K562 (cell line): ENCODE results near the gene LLGL1. TPM values are rescaled to one million over a fixed set of nuclear protein-coding genes. Genes with fewer than 3 reads are reported as not detected.

ENCODE experiments used
- ATAC-seq: fragments of 200-7000 bp; cut with Tn5 transposase; 3 replicates; pipeline ENCODE4 v1.9.1; 2020; ENCODE audit warnings: moderate library complexity
- BruUV-seq: library from RNA; stranded (reverse); fragments of 400-500 nt; replicated peaks from 2 replicates; lab custom pipeline; 2021; lab: Mats Ljungman, UMichigan
- CTCF ChIA-PET: fragments of 300-600 bp; formaldehyde crosslinking; extraction: SDS; loops from one replicate; lab custom pipeline; 2021; ENCODE audit warnings: low intra/inter-chr PET ratio; lab: Yijun Ruan, JAX
- POLR2A ChIA-PET: fragments of 300-600, 350-650 bp; sonication (Branson Sonifier 250); formaldehyde crosslinking; extraction: SDS; loops from one replicate; lab custom pipeline; 2021; ENCODE audit warnings: antibody characterized with exemption, inconsistent platforms; lab: Yijun Ruan, JAX
- DNase-seq, 4 experiments: peaks; one replicate each; pipeline versions ENCODE4 v3.0.0 to v3.0.0-alpha.2; 2011 to 2018; ENCODE audit warnings: low spot score in 3 of 4, mixed read lengths in 3 of 4; ENCODE audit errors: extremely low read depth in 1 of 4
- FAIRE-seq: peaks from 2 replicates; lab custom pipeline; 2011; peaks lifted over from hg19 to GRCh38; lab: Jason Lieb, UNC
- H2AFZ ChIP-seq: 2 replicates; pipeline ENCODE4 v1.6.0; 2011; ENCODE audit warnings: low read depth, low read length, control low read depth, inconsistent platforms
- H3K27ac ChIP-seq: fragments of 200-600 bp; 3 replicates; pipeline ENCODE4 v1.8.0; 2011; ENCODE audit warnings: low read depth, mild to moderate bottlenecking, control low read depth, inconsistent platforms, low read length, moderate library complexity, mixed read lengths; ENCODE audit errors: extremely low read depth
- H3K27me3 ChIP-seq, 2 experiments: fragments of 300-600 bp in 1 of 2; 2 replicates in 1 of 2; 3 replicates in 1 of 2; pipeline versions ENCODE4 v1.6.0 to v1.8.0; 2011; ENCODE audit warnings: inconsistent platforms in 2 of 2, low read length in 2 of 2, mild to moderate bottlenecking in 1 of 2, mixed read lengths in 1 of 2, moderate library complexity in 1 of 2; ENCODE audit not compliant: control insufficient read depth in 2 of 2, insufficient read depth in 2 of 2
- H3K36me3 ChIP-seq: fragments of 300-600 bp; 3 replicates; pipeline ENCODE4 v1.8.0; 2011; ENCODE audit warnings: mild to moderate bottlenecking, low read length, inconsistent platforms; ENCODE audit not compliant: control insufficient read depth, insufficient read depth
- H3K4me1 ChIP-seq, 2 experiments: fragments of 200-600 bp in 1 of 2; replicated peaks in 1 of 2; 2 replicates in 1 of 2; 3 replicates in 1 of 2; pipeline versions ENCODE4 v1.5.1 to v1.8.0; 2011; ENCODE audit warnings: inconsistent platforms in 2 of 2, low read length in 2 of 2, mild to moderate bottlenecking in 1 of 2, mixed read lengths in 1 of 2, moderate library complexity in 1 of 2; ENCODE audit not compliant: control insufficient read depth in 2 of 2, insufficient read depth in 2 of 2
- H3K4me2 ChIP-seq: 2 replicates; pipeline ENCODE4 v1.6.1; 2011; ENCODE audit warnings: low read length, control low read depth, inconsistent platforms, mixed read lengths; ENCODE audit not compliant: insufficient read depth
- H3K4me3 ChIP-seq: fragments of 200-600 bp; sonication (generic), shearing (Covaris generic); 2 replicates; pipeline ENCODE4 v1.5.1; 2016; ENCODE audit warnings: control low read depth, inconsistent platforms
- H3K79me2 ChIP-seq: fragments of 200-600 bp; 3 replicates; pipeline ENCODE4 v1.8.0; 2011; ENCODE audit warnings: low read length, inconsistent platforms; ENCODE audit not compliant: control insufficient read depth, insufficient read depth
- H3K9ac ChIP-seq, 2 experiments: 2 replicates each; pipeline versions ENCODE4 v1.6.0 to v1.6.1; 2011; ENCODE audit warnings: low read depth in 2 of 2, low read length in 2 of 2, control low read depth in 1 of 2, inconsistent platforms in 1 of 2, mild to moderate bottlenecking in 1 of 2, mixed read lengths in 1 of 2; ENCODE audit not compliant: insufficient read depth in 1 of 2
- H3K9me1 ChIP-seq: one replicate; pipeline ENCODE4 v1.6.0; 2011; ENCODE audit warnings: inconsistent platforms, mild to moderate bottlenecking, low read length, moderate library complexity; ENCODE audit not compliant: control insufficient read depth, insufficient read depth
- H3K9me3 ChIP-seq: replicated peaks from 2 replicates; pipeline ENCODE4 v1.5.1; 2011; ENCODE audit warnings: low read depth, low read length, inconsistent platforms; ENCODE audit not compliant: control insufficient read depth, insufficient read depth
- H4K20me1 ChIP-seq: replicated peaks from 2 replicates; pipeline ENCODE4 v1.6.1; 2011; ENCODE audit warnings: low read length, inconsistent platforms, mixed read lengths; ENCODE audit not compliant: control insufficient read depth, insufficient read depth
- MCM5 ChIP-seq: fragments of 450-650 bp; IDR thresholded peaks from 2 replicates; pipeline ENCODE4 v1.6.1; 2016; ENCODE audit warnings: low read depth
- MLX ChIP-seq, 2 experiments: fragments of 450-650 bp in 1 of 2; sonication (generic) in 1 of 2; formaldehyde crosslinking; conservative IDR thresholded peaks; 2 replicates each; pipeline versions ENCODE4 v1.4.0 to v1.8.1; 2020 to 2022; ENCODE audit warnings: mild to moderate bottlenecking in 1 of 2, missing genetic modification reagents in 1 of 2
- POLR2G ChIP-seq: fragments of 200-400 bp; formaldehyde crosslinking; IDR thresholded peaks from 2 replicates; pipeline ENCODE4 v1.6.1; 2017; ENCODE audit warnings: low read depth, mild to moderate bottlenecking, antibody characterized with exemption, low read length, moderate library complexity
- RBFOX2 ChIP-seq: fragments of 200-400 bp; formaldehyde crosslinking; IDR thresholded peaks from 2 replicates; pipeline ENCODE4 v1.6.1; 2017; ENCODE audit warnings: low read depth, mild to moderate bottlenecking, low read length, moderate library complexity
- SRSF3 ChIP-seq: fragments of 200-400 bp; formaldehyde crosslinking; IDR thresholded peaks from 2 replicates; pipeline ENCODE4 v1.6.1; 2016; ENCODE audit warnings: mild to moderate bottlenecking, low read length, moderate library complexity; ENCODE audit not compliant: insufficient read depth
- WGBS: fragments of 100-300 bp; shearing (Covaris generic); methylation state at CpG from one replicate; pipeline ENCODE4 v1.1.6; 2016; ENCODE audit warnings: low coverage, mixed read lengths; ENCODE audit not compliant: insufficient coverage; ENCODE audit errors: missing lambda C conversion rate; 5-methylcytosine and 5-hydroxymethylcytosine counted together
- in situ Hi-C: fragments of 300-500 bp; cut with MboI; formaldehyde crosslinking; loops from 4 replicates; pipeline ENCODE4 v1.15.0; 2018; ENCODE audit warnings: inconsistent platforms, mixed read lengths
- intact Hi-C: fragments of 100-400 bp; cut with micrococcal nuclease; formaldehyde crosslinking; loops from 2 replicates; pipeline ENCODE4 v1.14.2; 2022
- polyA plus RNA-seq, 8 experiments: library from polyadenylated mRNA; depleted of rRNA in 4 of 8; stranded (reverse) in 5 of 8; unstranded in 3 of 8; fragments of >200 nt; fragmentation: Nextera tagmentation in 2 of 8; fragmentation: Illumina TruSeq in 1 of 8; extraction: Ambion mirVana in 2 of 8; extraction: Trizol in 1 of 8; gene quantifications; 2 replicates each; pipeline versions ENCODE4 v1.2.1 to v1.2.3, GENCODE V29; 2011 to 2014; ENCODE audit warnings: inconsistent platforms in 1 of 8, missing spikeins in 1 of 8
- total RNA-seq, 7 experiments: library from RNA; depleted of rRNA in 6 of 7; stranded (reverse); fragments of >200 nt in 6 of 7; fragmentation: Illumina TruSeq in 2 of 7; extraction: Trizol in 2 of 7; gene quantifications; 2 replicates each; pipeline versions ENCODE4 v1.2.1 to v1.2.3, GENCODE V29; 2011 to 2021; ENCODE audit warnings: low replicate concordance in 1 of 7

The LLGL1 gene
- total and polyA plus RNA-seq, 9 of the 15 experiments (the other 6 are each of a cell fraction or from before 2014, with no cell fraction given), result 0.11 to 12.9 (median 5.3) TPM; not detected in 1

- in situ Hi-C loops, result no loop called here
- Histone ChIP-seq H3K27me3 (no peaks in the 10 kb centered on the region), H3K27ac (no peak overlapping the region), H3K4me3 (no peak overlapping the region), H3K9me1 (peaks cover 2% of the 10 kb centered on the region), H3K9ac (no peak overlapping the region), H3K4me2 (no peak overlapping the region), H4K20me1 (peaks cover 3% of the 10 kb centered on the region; the same call in 1 of the 2 replicates), H3K9me3 (no peaks in the 10 kb centered on the region), H3K36me3 (peaks cover 38% of the 10 kb centered on the region; the same call in 2 of the 3 replicates), H2AFZ (no peak overlapping the region), H3K79me2 (no peaks in the 10 kb centered on the region), H3K4me1 (peaks cover 3 to 34% of the 10 kb centered on the region in 2 experiments; a peak in 4 of 5 replicates)
- CTCF ChIA-PET, result no interaction called here
- TSS peak; percentile 75 for BruUV-seq
- no peak for DNase-seq
- intact Hi-C loops, result loop anchor here (5.0 kb wide), 1 partner anchor 72 kb away; the partner anchor contains the start of gene SMCR8
- POLR2A ChIA-PET, result no interaction called here
- no peak for ATAC-seq
- 98% methylated on average over 5 of the region's 21 CpGs for WGBS
- no peak for FAIRE-seq
- TF ChIP-seq SRSF3, result no peak
- peak; percentile 48; the same call in 1 of the 2 replicates for TF ChIP-seq POLR2G
Observed at GRCh38 chr17:18245038-18245776, 19.8 kb downstream of the LLGL1 start.

GRCh38 chr17:18246109-18246725 is 20.8 kb downstream of the LLGL1 start:
- TF ChIP-seq MCM5 (no peak), POLR2G (peak; percentile 58), MLX (CRISPR knock-in tag; conservative IDR thresholded peaks at IDR 0.05) (no peak), RBFOX2 (0 out of 2 replicates have a peak, but pooled peaks have one; percentile 49)
- TF ChIP-seq, all 486 proteins: peak for 2
- intact Hi-C loops, result loop anchor here (5.0 kb wide), 1 partner anchor 71 kb away; the partner anchor contains the start of gene SMCR8
- Histone ChIP-seq H3K27me3 (no peaks in the 10 kb centered on the region), H3K9me3 (no peaks in the 10 kb centered on the region), H4K20me1 (peaks cover 3% of the 10 kb centered on the region; the same call in 1 of the 2 replicates), H3K36me3 (peaks cover 48% of the 10 kb centered on the region; the same call in 2 of the 3 replicates), H3K9ac (no peak overlapping the region; a peak in 2 of 4 replicates), H3K27ac (no peak overlapping the region; the same call in 2 of the 3 replicates), H2AFZ (no peak overlapping the region), H3K9me1 (peaks cover 2% of the 10 kb centered on the region), H3K4me1 (peaks cover 3 to 33% of the 10 kb centered on the region in 2 experiments; a peak in 4 of 5 replicates), H3K79me2 (no peaks in the 10 kb centered on the region), H3K4me2 (no peak overlapping the region), H3K4me3 (no peak overlapping the region)
- no TSS peak for BruUV-seq
- no peak for ATAC-seq
- POLR2A ChIA-PET, result no interaction called here
- 84% methylated on average over 5 of the region's 24 CpGs for WGBS
- CTCF ChIA-PET, result no interaction called here
- in situ Hi-C loops, result no loop called here
- FAIRE-seq, result no peak
- DNase-seq, result no peak
